Activated T-cell treated with anti-CD3 and anti-CD28 coated beads for 4 hours (primary cell): ENCODE data around the gene PLPPR4.

ENCODE experiments used
- DNase-seq: peaks from one replicate; pipeline ENCODE4 v3.0.0-alpha.2; 2020

Gene PLPPR4

GRCh38 chr1:99358770-99359169, 94.5 kb downstream of the PLPPR4 start:
- DNase-seq, result no peak
